Measurements from ENCODE around the gene SMG9.

Gene SMG9

DNA sequence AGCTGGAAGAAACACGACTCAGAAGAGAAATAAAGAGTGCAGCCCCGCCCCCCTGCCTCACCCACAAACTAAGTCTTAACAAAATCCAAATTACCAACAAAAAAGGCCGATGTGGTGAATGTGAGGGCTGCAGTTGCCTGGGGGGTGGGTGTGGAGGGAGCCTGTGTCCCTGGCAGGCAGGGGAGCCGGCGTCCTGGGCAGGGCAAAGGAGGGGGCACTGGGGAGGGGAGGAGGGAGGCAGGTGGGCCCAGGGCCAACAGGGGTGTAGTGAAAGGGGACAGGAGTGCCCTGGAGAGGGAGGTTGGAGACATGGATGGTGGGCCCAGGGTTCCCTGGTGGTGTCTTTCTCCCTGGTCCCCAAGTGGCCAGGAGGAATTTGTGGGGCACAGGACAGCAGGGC, 34.8 kb downstream of the SMG9 start:
- Histone ChIP-seq H3K36me3 (ENCODE audit: low read length) (no peaks in the 10 kb centered on the region), H3K27me3 (ENCODE audit: low read length) (no peaks in the 10 kb centered on the region), H3K9me3 (ENCODE audit: insufficient read depth, low read length) (no peaks in the 10 kb centered on the region), H3F3A (ENCODE audit: insufficient read depth) (no peaks in the 10 kb centered on the region), H3K4me2 (ENCODE audit: low read depth, low read length, poor library complexity, severe bottlenecking) (no peak overlapping the region), H3K9me2 (replicated peaks; ENCODE audit: insufficient read depth, low read length) (no peaks in the 10 kb centered on the region), H3K79me2 (ENCODE audit: insufficient read depth, low read length) (no peaks in the 10 kb centered on the region), H2AFZ (ENCODE audit: low read depth, low read length, severe bottlenecking) (no peak overlapping the region), H3K27ac (ENCODE audit: low read depth, low read length) (no peak overlapping the region), H4K20me1 (ENCODE audit: low read depth, low read length) (no peaks in the 10 kb centered on the region), H3K4me3 (ENCODE audit: insufficient read depth, low read length, poor library complexity, severe bottlenecking) (no peak overlapping the region), H3K9ac (ENCODE audit: low read length) (no peak overlapping the region)
- TF ChIP-seq, protein P1, sequence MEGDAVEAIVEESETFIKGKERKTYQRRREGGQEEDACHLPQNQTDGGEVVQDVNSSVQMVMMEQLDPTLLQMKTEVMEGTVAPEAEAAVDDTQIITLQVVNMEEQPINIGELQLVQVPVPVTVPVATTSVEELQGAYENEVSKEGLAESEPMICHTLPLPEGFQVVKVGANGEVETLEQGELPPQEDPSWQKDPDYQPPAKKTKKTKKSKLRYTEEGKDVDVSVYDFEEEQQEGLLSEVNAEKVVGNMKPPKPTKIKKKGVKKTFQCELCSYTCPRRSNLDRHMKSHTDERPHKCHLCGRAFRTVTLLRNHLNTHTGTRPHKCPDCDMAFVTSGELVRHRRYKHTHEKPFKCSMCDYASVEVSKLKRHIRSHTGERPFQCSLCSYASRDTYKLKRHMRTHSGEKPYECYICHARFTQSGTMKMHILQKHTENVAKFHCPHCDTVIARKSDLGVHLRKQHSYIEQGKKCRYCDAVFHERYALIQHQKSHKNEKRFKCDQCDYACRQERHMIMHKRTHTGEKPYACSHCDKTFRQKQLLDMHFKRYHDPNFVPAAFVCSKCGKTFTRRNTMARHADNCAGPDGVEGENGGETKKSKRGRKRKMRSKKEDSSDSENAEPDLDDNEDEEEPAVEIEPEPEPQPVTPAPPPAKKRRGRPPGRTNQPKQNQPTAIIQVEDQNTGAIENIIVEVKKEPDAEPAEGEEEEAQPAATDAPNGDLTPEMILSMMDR (IDR thresholded peaks at IDR 0.05; ENCODE audit: insufficient read depth, low read length, poor library complexity, severe bottlenecking), result no peak
- TF ChIP-seq EZH2phosphoT487 (conservative IDR thresholded peaks at IDR 0.05; ENCODE audit: low read length), result no peak

DNA sequence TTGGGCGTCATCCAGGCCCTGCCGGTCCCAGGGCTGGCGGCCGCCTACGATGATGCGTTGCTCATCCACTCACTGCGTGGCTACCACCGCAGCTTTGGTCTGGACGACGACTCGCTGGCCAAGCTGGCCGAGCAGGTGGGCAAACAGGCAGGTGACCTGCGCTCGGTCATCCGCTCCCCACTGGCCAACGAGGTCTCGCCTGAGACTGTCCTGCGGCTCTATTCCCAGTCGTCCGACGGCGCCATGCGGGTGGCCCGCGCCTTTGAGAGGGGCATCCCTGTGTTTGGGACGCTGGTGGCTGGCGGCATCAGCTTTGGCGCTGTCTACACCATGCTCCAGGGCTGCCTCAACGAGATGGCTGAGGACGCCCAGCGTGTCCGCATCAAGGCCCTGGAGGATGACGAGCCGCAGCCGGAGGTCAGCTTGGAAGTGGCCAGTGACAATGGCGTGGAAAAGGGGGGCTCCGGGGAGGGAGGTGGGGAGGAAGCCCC, 35.3 kb downstream of the SMG9 start:
- H4K20me1 ChIP-seq (ENCODE audit: low read depth, low read length), result no peaks in the 10 kb centered on the region

GRCh38 chr19:43718627-43719377, 36.0 kb downstream of the SMG9 start:
- no peak for TF ChIP-seq EZH2phosphoT487 (conservative IDR thresholded peaks at IDR 0.05; ENCODE audit: low read length)
- TF ChIP-seq, protein P1 (IDR thresholded peaks at IDR 0.05; ENCODE audit: insufficient read depth, low read length, poor library complexity, severe bottlenecking), result no peak
- Histone ChIP-seq H4K20me1 (ENCODE audit: low read depth, low read length) (no peaks in the 10 kb centered on the region), H3K4me3 (ENCODE audit: insufficient read depth, low read length, poor library complexity, severe bottlenecking) (no peak overlapping the region), H3K36me3 (ENCODE audit: low read length) (no peaks in the 10 kb centered on the region), H3K9ac (ENCODE audit: low read length) (no peak overlapping the region), H3K9me3 (ENCODE audit: insufficient read depth, low read length) (no peaks in the 10 kb centered on the region), H3K79me2 (ENCODE audit: insufficient read depth, low read length) (no peaks in the 10 kb centered on the region), H3K27ac (ENCODE audit: low read depth, low read length) (no peak overlapping the region), H3K27me3 (ENCODE audit: low read length) (no peaks in the 10 kb centered on the region), H3F3A (ENCODE audit: insufficient read depth) (no peaks in the 10 kb centered on the region), H3K4me2 (ENCODE audit: low read depth, low read length, poor library complexity, severe bottlenecking) (no peak overlapping the region), H3K9me2 (replicated peaks; ENCODE audit: insufficient read depth, low read length) (no peaks in the 10 kb centered on the region), H2AFZ (ENCODE audit: low read depth, low read length, severe bottlenecking) (no peak overlapping the region)

More for the DNA sequence above, 35.3 kb downstream of the SMG9 start:
- H3K9me2 ChIP-seq (replicated peaks; ENCODE audit: insufficient read depth, low read length), result no peaks in the 10 kb centered on the region
- H3K27ac ChIP-seq (ENCODE audit: low read depth, low read length), result no peak overlapping the region
- no peaks in the 10 kb centered on the region for H3K27me3 ChIP-seq (ENCODE audit: low read length)
- no peaks in the 10 kb centered on the region for H3K36me3 ChIP-seq (ENCODE audit: low read length)
- no peak overlapping the region for H2AFZ ChIP-seq (ENCODE audit: low read depth, low read length, severe bottlenecking)
- H3K9me3 ChIP-seq (ENCODE audit: insufficient read depth, low read length), result no peaks in the 10 kb centered on the region
- H3K4me3 ChIP-seq (ENCODE audit: insufficient read depth, low read length, poor library complexity, severe bottlenecking), result no peak overlapping the region
- no peak overlapping the region for H3K4me2 ChIP-seq (ENCODE audit: low read depth, low read length, poor library complexity, severe bottlenecking)
- TF ChIP-seq, protein P1 (IDR thresholded peaks at IDR 0.05; ENCODE audit: insufficient read depth, low read length, poor library complexity, severe bottlenecking), result no peak
- TF ChIP-seq EZH2phosphoT487 (conservative IDR thresholded peaks at IDR 0.05; ENCODE audit: low read length), result no peak
- H3K79me2 ChIP-seq (ENCODE audit: insufficient read depth, low read length), result no peaks in the 10 kb centered on the region
- no peaks in the 10 kb centered on the region for H3F3A ChIP-seq (ENCODE audit: insufficient read depth)
- H3K9ac ChIP-seq (ENCODE audit: low read length), result no peak overlapping the region
